Endodermal cell (in vitro differentiated cells): ENCODE measurements around the gene PAFAH1B1. TPM values are rescaled to one million over a fixed set of nuclear protein-coding genes. Genes with fewer than 3 reads are reported as not detected.

Experiments used
- DNase-seq: peaks from one replicate; pipeline ENCODE4 v3.0.0-alpha.2; 2017
- H3K27ac ChIP-seq: 2 replicates; pipeline ENCODE4 v1.5.1; 2013; ENCODE audit warnings: mild to moderate bottlenecking, low read depth, low read length, moderate library complexity
- H3K27me3 ChIP-seq: 2 replicates; pipeline ENCODE4 v1.6.1; 2013; ENCODE audit warnings: mild to moderate bottlenecking, low read length, moderate library complexity; ENCODE audit not compliant: insufficient read depth, control insufficient read depth, poor library complexity, severe bottlenecking
- H3K36me3 ChIP-seq: 2 replicates; pipeline ENCODE4 v1.7.0; 2013; ENCODE audit warnings: mild to moderate bottlenecking, low read length, moderate library complexity; ENCODE audit not compliant: control insufficient read depth, insufficient read depth
- H3K4me1 ChIP-seq: one replicate; pipeline ENCODE4 v1.7.0; 2013; ENCODE audit warnings: low read length; ENCODE audit not compliant: control insufficient read depth, insufficient read depth
- H3K4me3 ChIP-seq: 2 replicates; pipeline ENCODE4 v1.5.1; 2013; ENCODE audit warnings: mild to moderate bottlenecking, low read length, moderate library complexity
- H3K9ac ChIP-seq: 2 replicates; pipeline ENCODE4 v1.6.1; 2013; ENCODE audit warnings: mild to moderate bottlenecking, low read length, moderate library complexity; ENCODE audit not compliant: poor library complexity, severe bottlenecking; ENCODE audit errors: extremely low read depth
- H3K9me3 ChIP-seq: 2 replicates; pipeline ENCODE4 v1.6.1; 2013; ENCODE audit warnings: mild to moderate bottlenecking, low read length, moderate library complexity; ENCODE audit not compliant: control insufficient read depth
- H3K27ac Mint-ChIP-seq: 2 replicates; pipeline ENCODE4 v1.8.0; 2020; ENCODE audit warnings: mixed read lengths
- H3K27me3 Mint-ChIP-seq: 2 replicates; pipeline ENCODE4 v1.8.0; 2021; ENCODE audit warnings: mild to moderate bottlenecking, mixed read lengths; ENCODE audit not compliant: insufficient read depth
- H3K36me3 Mint-ChIP-seq: 2 replicates; pipeline ENCODE4 v1.8.0; 2020; ENCODE audit warnings: low read depth, mixed read lengths
- H3K4me1 Mint-ChIP-seq: 2 replicates; pipeline ENCODE4 v1.8.0; 2020; ENCODE audit warnings: mixed read lengths
- H3K4me3 Mint-ChIP-seq: 2 replicates; pipeline ENCODE4 v1.8.0; 2020; ENCODE audit warnings: mild to moderate bottlenecking, moderate library complexity, mixed read lengths
- H3K9me3 Mint-ChIP-seq: 2 replicates; pipeline ENCODE4 v1.8.0; 2020; ENCODE audit warnings: mild to moderate bottlenecking, mixed read lengths
- CTCF ChIP-seq: fragments of 200-600 bp; sonication (generic); conservative IDR thresholded peaks from 2 replicates; pipeline ENCODE4 v1.5.0; 2021; ENCODE audit warnings: antibody characterized with exemption, mild to moderate bottlenecking
- WGBS, 2 experiments: methylation state at CpG; one replicate each; pipeline versions ENCODE4 v1.1.5 to v1.1.7; 2013; ENCODE audit warnings: missing lambda C conversion rate in 2 of 2, mixed read lengths in 1 of 2; ENCODE audit not compliant: insufficient coverage in 1 of 2, insufficient read length in 1 of 2; 5-methylcytosine and 5-hydroxymethylcytosine counted together
- total RNA-seq, 2 donors: library from RNA; stranded (reverse); fragmentation: NEBNext Ultra II Directional in 1 of 2; extraction: Animal tissue kit (Norgen Biotek cat#: 25700) in 1 of 2; gene quantifications; 2 replicates in 1 of 2; 3 replicates in 1 of 2; pipeline ENCODE4 v1.2.1, GENCODE V29; 2021

PAFAH1B1 gene
- total RNA-seq, 2 donors from 2014 or later: 157 to 200 TPM

DNA sequence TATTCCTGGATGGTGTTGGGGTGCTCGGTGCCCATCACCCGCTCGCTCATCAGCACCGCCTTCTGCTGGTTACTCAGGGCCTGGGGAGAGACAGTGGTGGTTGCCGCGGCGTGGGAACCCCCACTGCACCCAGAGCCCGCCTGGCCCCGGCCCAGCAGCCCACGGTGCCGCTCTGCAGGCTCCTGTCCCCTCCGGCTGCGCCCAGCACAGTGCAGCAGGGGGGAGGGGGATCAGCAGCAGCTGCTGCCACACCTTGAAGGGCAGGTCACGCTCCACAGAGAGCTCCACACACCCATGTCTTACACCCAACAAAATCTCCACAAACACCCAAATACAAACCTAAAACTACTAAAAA lies 99.3 kb downstream of the PAFAH1B1 start:
- Histone ChIP-seq H3K4me1 (no peaks in the 10 kb centered on the region), H3K9ac (no peak overlapping the region), H3K27ac (no peak overlapping the region), H3K27me3 (no peaks in the 10 kb centered on the region), H3K36me3 (no peaks in the 10 kb centered on the region), H3K9me3 (no peaks in the 10 kb centered on the region), H3K4me3 (no peak overlapping the region)
- peaks cover 15% of the 10 kb centered on the region for H3K36me3 Mint-ChIP-seq
- no peak for DNase-seq
- no peaks in the 10 kb centered on the region for H3K27me3 Mint-ChIP-seq
- 95 to 97% methylated on average over 7 to 13 of the region's 14 CpGs for WGBS, 2 experiments
- no peaks in the 10 kb centered on the region for H3K9me3 Mint-ChIP-seq
- H3K27ac Mint-ChIP-seq: no peak overlapping the region
- no peak overlapping the region for H3K4me3 Mint-ChIP-seq
- TF ChIP-seq CTCF: no peak
- peaks cover 6% of the 10 kb centered on the region for H3K4me1 Mint-ChIP-seq

DNA sequence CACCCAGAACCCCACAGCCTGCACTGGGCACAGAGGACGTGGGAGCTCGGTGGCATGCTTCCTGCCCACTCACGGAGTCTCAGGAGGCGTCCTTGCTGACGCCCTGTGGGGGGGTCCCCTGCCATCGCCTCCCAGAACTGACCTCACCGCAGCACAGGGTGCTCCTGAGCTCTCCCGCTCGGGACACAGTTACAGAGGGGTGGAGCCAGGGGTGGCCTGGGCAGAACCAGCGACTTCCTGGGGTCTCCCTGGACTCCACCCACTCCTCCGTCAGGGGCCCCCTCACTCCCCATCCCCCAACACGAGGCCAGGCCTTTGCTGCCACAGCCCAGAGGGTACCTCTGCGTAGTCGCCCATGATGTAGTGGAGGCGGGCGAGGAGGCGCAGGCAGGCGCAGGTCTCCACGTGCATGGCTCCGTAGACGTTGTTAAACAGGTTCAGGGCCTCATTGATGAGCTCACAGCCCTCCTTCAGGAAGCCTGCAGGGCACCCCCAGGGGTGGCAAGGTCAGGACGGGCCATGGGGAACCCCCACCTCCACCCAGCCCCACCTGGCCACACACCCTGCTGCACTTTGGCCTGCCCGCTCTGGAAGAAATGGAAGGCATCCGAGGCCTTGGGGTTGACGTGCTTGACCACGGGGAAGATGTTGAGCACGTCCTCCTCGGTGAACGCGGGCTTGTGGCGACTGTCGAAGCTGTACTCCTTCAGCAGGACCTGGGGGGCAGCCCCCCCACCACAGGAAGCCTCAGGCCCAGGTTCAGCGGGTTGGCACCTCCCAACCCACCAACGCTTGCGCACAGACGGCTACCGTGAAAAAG lies 100.3 kb downstream of the PAFAH1B1 start:
- Mint-ChIP-seq H3K4me3 (no peak overlapping the region), H3K27ac (no peak overlapping the region), H3K27me3 (no peaks in the 10 kb centered on the region), H3K36me3 (peaks cover 23% of the 10 kb centered on the region), H3K9me3 (no peaks in the 10 kb centered on the region), H3K4me1 (peaks cover 6% of the 10 kb centered on the region)
- Histone ChIP-seq H3K27ac (no peak overlapping the region), H3K9ac (no peak overlapping the region), H3K4me1 (no peaks in the 10 kb centered on the region), H3K9me3 (no peaks in the 10 kb centered on the region), H3K4me3 (no peak overlapping the region), H3K36me3 (peaks cover 10% of the 10 kb centered on the region), H3K27me3 (no peaks in the 10 kb centered on the region)
- 93 to 94% methylated on average over 9 to 37 of the region's 37 CpGs for WGBS, 2 experiments
- no peak for TF ChIP-seq CTCF
- DNase-seq: peak; percentile 48

- no peak overlapping the region for H3K27ac ChIP-seq
- H3K36me3 Mint-ChIP-seq: peaks cover 23% of the 10 kb centered on the region
- peak; percentile 43 for DNase-seq
- no peak overlapping the region for H3K27ac Mint-ChIP-seq
- H3K4me3 ChIP-seq: no peak overlapping the region
- no peaks in the 10 kb centered on the region for H3K4me1 Mint-ChIP-seq
- H3K9me3 ChIP-seq: no peaks in the 10 kb centered on the region
- H3K9ac ChIP-seq: no peak overlapping the region
- WGBS, 2 experiments: 93 to 98% methylated on average over 25 to 42 of the region's 42 CpGs
- no peak for TF ChIP-seq CTCF
- no peaks in the 10 kb centered on the region for H3K27me3 ChIP-seq
- no peak overlapping the region for H3K4me3 Mint-ChIP-seq
- H3K9me3 Mint-ChIP-seq: no peaks in the 10 kb centered on the region
- peaks cover 12% of the 10 kb centered on the region for H3K36me3 ChIP-seq
- no peaks in the 10 kb centered on the region for H3K27me3 Mint-ChIP-seq
- H3K4me1 ChIP-seq: no peaks in the 10 kb centered on the region
Measured at GRCh38 chr17:2694381-2695242, 101.2 kb downstream of the PAFAH1B1 start.
